Ascending aorta (tissue), 2 donors: ENCODE results near the gene C16orf74. TPM values are rescaled to one million over a fixed set of nuclear protein-coding genes. Genes with fewer than 3 reads are reported as not detected.

ENCODE experiments used
- DNase-seq, 2 donors: peaks; one replicate each; pipeline ENCODE4 v3.0.0-alpha.2; 2019; ENCODE audit warnings: low spot score in 2 of 2
- H3K27ac ChIP-seq, 2 donors: fragments of 200-600 bp; sonication (generic); one replicate each; pipeline ENCODE4 v1.5.1; 2016 to 2017; ENCODE audit warnings: mild to moderate bottlenecking in 1 of 2
- H3K27me3 ChIP-seq: fragments of 200-600 bp; sonication (generic); one replicate; pipeline ENCODE4 v1.5.1; 2017
- H3K36me3 ChIP-seq, 2 donors: fragments of 200-600 bp; sonication (generic); one replicate each; pipeline ENCODE4 v1.5.1; 2016
- H3K4me1 ChIP-seq, 2 donors: fragments of 200-600 bp; sonication (generic); one replicate each; pipeline ENCODE4 v1.5.1; 2016 to 2017; ENCODE audit warnings: mild to moderate bottlenecking in 1 of 2
- H3K4me3 ChIP-seq, 2 donors: fragments of 200-600 bp; sonication (generic); one replicate each; pipeline ENCODE4 v1.5.1; 2016 to 2017; ENCODE audit warnings: mild to moderate bottlenecking in 1 of 2
- H3K9me3 ChIP-seq, 2 donors: fragments of 200-600 bp; sonication (generic); one replicate each; pipeline ENCODE4 v1.5.1; 2016
- intact Hi-C: fragments of 100-400 bp; cut with DNase I; formaldehyde crosslinking; loops from one replicate; pipeline ENCODE4 v1.15.1; 2023
- total RNA-seq: library from RNA; depleted of rRNA; stranded (reverse); fragments of >200 nt; gene quantifications from one replicate; pipeline ENCODE4 v1.1.0, GENCODE V29; 2016
- TF ChIP-seq, protein P1 (sequence below), 3 experiments: fragments of 200-600 bp in 2 of 3; fragments of 450-650 bp in 1 of 3; sonication (generic) in 2 of 3; IDR thresholded peaks; one replicate each; pipeline ENCODE4 v1.5.1; 2016 to 2019; ENCODE audit warnings: antibody characterized with exemption in 3 of 3, mild to moderate bottlenecking in 1 of 3, moderate library complexity in 1 of 3

C16orf74 gene
- total RNA-seq, 1 donor from 2014 or later: not detected

DNA sequence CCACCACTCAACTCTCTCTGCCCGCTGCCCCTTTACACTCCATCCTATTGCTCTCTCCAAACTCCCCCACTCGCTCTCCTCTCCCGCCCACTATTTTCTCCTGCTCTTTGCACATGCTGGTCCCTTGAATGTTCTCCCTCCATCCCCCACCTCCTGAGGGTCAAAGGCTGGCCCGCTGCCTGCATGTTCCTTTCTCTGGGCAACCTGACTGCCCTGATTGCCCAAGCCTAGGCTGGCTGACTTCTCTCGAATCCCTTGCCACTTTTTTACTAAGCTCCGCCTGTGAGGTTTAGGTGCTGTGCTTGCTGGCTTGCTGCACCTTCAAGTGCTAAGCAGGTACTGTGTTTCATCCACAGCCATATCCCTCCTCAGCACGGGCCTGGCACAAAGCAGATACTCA is 45.7 kb upstream of the C16orf74 start:
- TF ChIP-seq, protein P1, sequence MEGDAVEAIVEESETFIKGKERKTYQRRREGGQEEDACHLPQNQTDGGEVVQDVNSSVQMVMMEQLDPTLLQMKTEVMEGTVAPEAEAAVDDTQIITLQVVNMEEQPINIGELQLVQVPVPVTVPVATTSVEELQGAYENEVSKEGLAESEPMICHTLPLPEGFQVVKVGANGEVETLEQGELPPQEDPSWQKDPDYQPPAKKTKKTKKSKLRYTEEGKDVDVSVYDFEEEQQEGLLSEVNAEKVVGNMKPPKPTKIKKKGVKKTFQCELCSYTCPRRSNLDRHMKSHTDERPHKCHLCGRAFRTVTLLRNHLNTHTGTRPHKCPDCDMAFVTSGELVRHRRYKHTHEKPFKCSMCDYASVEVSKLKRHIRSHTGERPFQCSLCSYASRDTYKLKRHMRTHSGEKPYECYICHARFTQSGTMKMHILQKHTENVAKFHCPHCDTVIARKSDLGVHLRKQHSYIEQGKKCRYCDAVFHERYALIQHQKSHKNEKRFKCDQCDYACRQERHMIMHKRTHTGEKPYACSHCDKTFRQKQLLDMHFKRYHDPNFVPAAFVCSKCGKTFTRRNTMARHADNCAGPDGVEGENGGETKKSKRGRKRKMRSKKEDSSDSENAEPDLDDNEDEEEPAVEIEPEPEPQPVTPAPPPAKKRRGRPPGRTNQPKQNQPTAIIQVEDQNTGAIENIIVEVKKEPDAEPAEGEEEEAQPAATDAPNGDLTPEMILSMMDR (IDR thresholded peaks at IDR 0.05): no peak
- H3K36me3 ChIP-seq: peaks cover 14 to 38% of the 10 kb centered on the region in 2 donors
- H3K4me3 ChIP-seq: no peak overlapping the region
- H3K27ac ChIP-seq: no peak overlapping the region
- H3K4me1 ChIP-seq: peaks cover 12 to 20% of the 10 kb centered on the region in 2 donors
- intact Hi-C loops: no loop called here
- no peaks in the 10 kb centered on the region for H3K9me3 ChIP-seq
- no peaks in the 10 kb centered on the region for H3K27me3 ChIP-seq
- no peak for DNase-seq

DNA sequence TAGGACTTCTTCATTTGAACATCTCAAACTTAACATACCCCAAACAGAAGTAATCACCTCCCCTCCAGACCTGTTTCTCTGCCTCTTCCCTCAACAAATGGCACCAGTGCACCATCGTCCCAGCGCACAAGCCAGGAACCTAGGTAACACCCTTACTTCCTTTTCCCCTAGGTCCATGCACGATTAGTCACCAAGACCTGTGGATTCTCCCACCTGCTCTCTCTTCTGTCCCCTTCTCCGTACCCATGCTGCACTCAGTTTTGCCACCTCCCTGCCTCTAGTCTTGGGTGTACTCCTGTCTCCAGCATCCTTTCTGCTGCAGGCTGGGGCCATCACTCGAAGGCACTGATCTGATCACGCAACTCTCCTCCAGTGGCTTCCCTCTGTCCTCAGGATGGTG is 45.3 kb upstream of the C16orf74 start:
- TF ChIP-seq, protein P1 (IDR thresholded peaks at IDR 0.05): no peak
- peaks cover 13 to 40% of the 10 kb centered on the region in 2 donors for H3K36me3 ChIP-seq

DNA sequence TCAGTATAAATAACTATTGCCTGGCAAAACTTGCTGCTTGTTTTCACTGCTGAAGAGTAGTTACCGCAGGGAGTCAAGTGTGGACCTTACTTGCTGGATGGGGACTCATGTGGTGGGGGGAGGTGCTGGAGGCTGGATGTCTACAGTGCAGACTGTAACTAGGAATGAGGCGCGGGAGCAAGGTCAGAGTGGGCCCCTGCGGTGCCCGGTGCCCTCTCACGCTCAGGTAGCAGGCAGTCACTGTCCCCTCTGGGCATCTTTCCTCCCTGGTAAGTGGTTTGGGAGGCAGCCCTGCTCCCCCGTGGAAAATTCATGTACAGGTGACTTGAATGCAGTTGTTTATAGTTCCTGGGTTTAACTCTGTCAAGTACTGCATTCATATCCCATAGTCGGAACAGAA is 43.8 kb upstream of the C16orf74 start:
- Histone ChIP-seq H3K9me3 (no peaks in the 10 kb centered on the region), H3K4me3 (no peak overlapping the region), H3K27me3 (no peaks in the 10 kb centered on the region), H3K4me1 (peaks cover 8 to 9% of the 10 kb centered on the region in 2 donors), H3K27ac (no peak overlapping the region), H3K36me3 (peaks cover 13 to 40% of the 10 kb centered on the region in 2 donors)
- intact Hi-C loops: no loop called here
- TF ChIP-seq, protein P1 (IDR thresholded peaks at IDR 0.05): no peak
- DNase-seq: no peak

More for the DNA sequence above, 45.3 kb upstream of the C16orf74 start:
- Histone ChIP-seq H3K9me3 (no peaks in the 10 kb centered on the region), H3K27ac (no peak overlapping the region), H3K4me3 (no peak overlapping the region), H3K4me1 (peaks cover 12 to 20% of the 10 kb centered on the region in 2 donors), H3K27me3 (no peaks in the 10 kb centered on the region)
- DNase-seq: no peak
- intact Hi-C loops: no loop called here

DNA sequence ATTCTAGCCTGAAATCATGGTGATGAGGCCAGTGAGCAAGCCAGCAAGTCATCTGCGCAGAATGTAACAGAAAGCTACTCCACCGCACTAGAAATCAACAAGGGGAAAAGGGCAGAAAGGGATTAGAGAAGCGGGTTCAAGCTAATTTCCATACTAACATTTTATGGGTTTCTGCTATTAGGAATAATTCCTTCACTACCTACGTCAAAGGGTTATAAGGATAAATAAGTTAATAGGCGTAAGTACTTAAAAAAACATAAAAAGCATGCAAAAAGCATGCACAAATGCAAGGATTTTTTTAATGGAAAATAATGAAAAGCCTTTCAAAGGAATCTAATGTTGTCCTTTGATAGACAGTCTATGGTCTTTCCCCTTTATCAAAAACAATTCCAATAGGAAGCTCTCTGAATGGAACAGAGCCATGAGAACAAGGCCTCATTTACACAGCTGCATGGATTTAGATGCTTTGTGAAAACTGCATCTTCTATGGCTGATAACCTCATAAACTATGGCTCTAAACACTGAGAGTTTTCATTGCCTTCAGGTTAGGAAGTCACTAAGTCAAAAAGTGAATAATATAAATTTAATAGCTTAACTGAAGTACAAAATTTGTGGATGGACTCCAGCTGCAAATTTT is 42.9 kb upstream of the C16orf74 start:
- no peak for DNase-seq
- Histone ChIP-seq H3K9me3 (no peaks in the 10 kb centered on the region), H3K27me3 (no peaks in the 10 kb centered on the region), H3K4me3 (no peak overlapping the region), H3K36me3 (peaks cover 13 to 43% of the 10 kb centered on the region in 2 donors), H3K27ac (no peak overlapping the region), H3K4me1 (peaks cover 7 to 9% of the 10 kb centered on the region in 2 donors)
- intact Hi-C loops: no loop called here
- TF ChIP-seq, protein P1 (IDR thresholded peaks at IDR 0.05): no peak

DNA sequence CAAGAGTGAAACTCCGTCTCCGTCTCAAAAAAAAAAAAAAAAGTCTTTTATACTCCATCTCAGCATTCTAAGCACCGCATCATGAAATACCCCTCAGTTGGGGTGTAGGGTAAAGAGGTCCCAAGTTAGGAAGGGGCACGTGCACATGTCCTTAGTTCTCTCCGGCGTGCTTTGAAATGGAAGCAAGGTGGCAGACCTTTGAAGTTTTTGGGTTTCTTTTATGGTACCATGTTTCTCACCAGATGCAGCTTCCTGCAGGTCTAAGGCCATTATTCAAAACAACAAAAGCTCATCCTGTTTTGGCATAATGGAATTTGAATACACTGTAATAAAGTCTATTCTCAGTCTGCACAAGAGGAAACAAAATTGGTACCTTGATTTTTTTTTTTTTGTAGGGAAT is 38.9 kb upstream of the C16orf74 start:
- no peak overlapping the region for H3K27ac ChIP-seq
- TF ChIP-seq, protein P1 (IDR thresholded peaks at IDR 0.05): no peak
- peaks cover 27 to 61% of the 10 kb centered on the region in 2 donors for H3K36me3 ChIP-seq

More for the DNA sequence above, 38.9 kb upstream of the C16orf74 start:
- H3K4me1 ChIP-seq: no peaks in the 10 kb centered on the region
- DNase-seq: no peak
- H3K4me3 ChIP-seq: no peak overlapping the region
- intact Hi-C loops: no loop called here
- no peaks in the 10 kb centered on the region for H3K9me3 ChIP-seq
- no peaks in the 10 kb centered on the region for H3K27me3 ChIP-seq
